ENCODE results near the gene SP5.

SP5 gene

GRCh38 chr2:170762760-170763159 is 47.6 kb downstream of the SP5 start:
- Histone ChIP-seq H3K27ac (ENCODE audit: low read depth, low read length) (no peak overlapping the region), H3K4me3 (ENCODE audit: low read depth, low read length) (no peak overlapping the region), H3K79me2 (ENCODE audit: control insufficient read depth, insufficient read depth, low read length, unreplicated experiment) (no peaks in the 10 kb centered on the region), H3K36me3 (ENCODE audit: insufficient read depth, low read length) (no peaks in the 10 kb centered on the region), H2AFZ (ENCODE audit: low read length, unreplicated experiment) (no peak overlapping the region), H3K27me3 (ENCODE audit: insufficient read depth, low read length) (no peaks in the 10 kb centered on the region), H3K4me1 (ENCODE audit: control insufficient read depth, insufficient read depth, low read length, unreplicated experiment) (no peaks in the 10 kb centered on the region)

DNA sequence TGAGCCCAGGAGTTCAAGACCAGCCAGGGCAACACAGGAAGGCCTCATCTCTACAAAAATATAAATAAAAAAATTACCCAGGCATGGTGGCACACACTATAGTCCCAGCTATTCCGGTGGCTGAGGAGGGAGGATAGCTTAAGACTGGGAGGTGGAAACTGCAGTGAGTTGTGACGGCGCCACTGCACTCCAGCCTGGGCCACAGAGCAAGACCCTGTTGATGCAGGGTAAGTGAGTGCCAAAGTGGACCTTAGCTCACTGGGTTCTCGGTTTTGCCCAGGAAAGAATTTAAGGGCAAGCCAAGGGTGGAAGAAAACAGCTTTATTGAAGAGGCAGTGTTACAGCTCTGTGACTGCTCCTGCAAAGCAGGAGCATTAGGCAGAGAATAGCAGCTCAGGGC is 48.1 kb downstream of the SP5 start:
- no peaks in the 10 kb centered on the region for H3K36me3 ChIP-seq (ENCODE audit: insufficient read depth, low read length)
- no peaks in the 10 kb centered on the region for H3K4me1 ChIP-seq (ENCODE audit: control insufficient read depth, insufficient read depth, low read length, unreplicated experiment)
- no peaks in the 10 kb centered on the region for H3K27me3 ChIP-seq (ENCODE audit: insufficient read depth, low read length)
- no peaks in the 10 kb centered on the region for H3K79me2 ChIP-seq (ENCODE audit: control insufficient read depth, insufficient read depth, low read length, unreplicated experiment)
- no peak overlapping the region for H3K27ac ChIP-seq (ENCODE audit: low read depth, low read length)
- no peak overlapping the region for H2AFZ ChIP-seq (ENCODE audit: low read length, unreplicated experiment)
- no peak overlapping the region for H3K4me3 ChIP-seq (ENCODE audit: low read depth, low read length)

GRCh38 chr2:170764880-170765261 is 49.7 kb downstream of the SP5 start:
- Histone ChIP-seq H3K4me3 (ENCODE audit: low read depth, low read length) (no peak overlapping the region), H3K27me3 (ENCODE audit: insufficient read depth, low read length) (no peaks in the 10 kb centered on the region), H3K79me2 (ENCODE audit: control insufficient read depth, insufficient read depth, low read length, unreplicated experiment) (no peaks in the 10 kb centered on the region), H3K36me3 (ENCODE audit: insufficient read depth, low read length) (no peaks in the 10 kb centered on the region), H3K27ac (ENCODE audit: low read depth, low read length) (no peak overlapping the region), H2AFZ (ENCODE audit: low read length, unreplicated experiment) (no peak overlapping the region), H3K4me1 (ENCODE audit: control insufficient read depth, insufficient read depth, low read length, unreplicated experiment) (no peaks in the 10 kb centered on the region)

GRCh38 chr2:170766693-170767092 is 51.6 kb downstream of the SP5 start:
- no peak overlapping the region for H3K27ac ChIP-seq (ENCODE audit: low read depth, low read length)
- no peak overlapping the region for H3K4me3 ChIP-seq (ENCODE audit: low read depth, low read length)
- no peaks in the 10 kb centered on the region for H3K36me3 ChIP-seq (ENCODE audit: insufficient read depth, low read length)
- H2AFZ ChIP-seq (ENCODE audit: low read length, unreplicated experiment) = no peak overlapping the region
- no peaks in the 10 kb centered on the region for H3K79me2 ChIP-seq (ENCODE audit: control insufficient read depth, insufficient read depth, low read length, unreplicated experiment)
- no peaks in the 10 kb centered on the region for H3K4me1 ChIP-seq (ENCODE audit: control insufficient read depth, insufficient read depth, low read length, unreplicated experiment)
- peaks cover 7% of the 10 kb centered on the region for H3K27me3 ChIP-seq (ENCODE audit: insufficient read depth, low read length)
